Activated CD8-positive, alpha-beta memory T cell treated with anti-CD3 and anti-CD28 coated beads for 24 hours (primary cell): ENCODE data around the gene ZNF189.
A peak's percentile ranks its signal among the peaks of the same experiment; 100 is the strongest.

Experiments
- DNase-seq: peaks from one replicate; pipeline ENCODE4 v3.0.0-alpha.2; 2020

ZNF189 gene

GRCh38 chr9:101398068-101398929 is at the start of gene ZNF189, which contains the start of gene MRPL50:
Gene ZNF189, plus strand, starts transcription at chr9:101398851. Its CDS starts 306 bp downstream, at chr9:101399157.
Gene MRPL50, minus strand, starts transcription at chr9:101398618. Its CDS starts 26 bp downstream, at chr9:101398592.
- DNase-seq: peak; percentile 95

- no peak for DNase-seq
Observed at GRCh38 chr9:101350285-101350684, 48.4 kb upstream of the ZNF189 start.

GRCh38 chr9:101352892-101353463 is 45.7 kb upstream of the ZNF189 start:
- DNase-seq: no peak

- no peak for DNase-seq
Observed at GRCh38 chr9:101353683-101354082, 45.0 kb upstream of the ZNF189 start.

DNA sequence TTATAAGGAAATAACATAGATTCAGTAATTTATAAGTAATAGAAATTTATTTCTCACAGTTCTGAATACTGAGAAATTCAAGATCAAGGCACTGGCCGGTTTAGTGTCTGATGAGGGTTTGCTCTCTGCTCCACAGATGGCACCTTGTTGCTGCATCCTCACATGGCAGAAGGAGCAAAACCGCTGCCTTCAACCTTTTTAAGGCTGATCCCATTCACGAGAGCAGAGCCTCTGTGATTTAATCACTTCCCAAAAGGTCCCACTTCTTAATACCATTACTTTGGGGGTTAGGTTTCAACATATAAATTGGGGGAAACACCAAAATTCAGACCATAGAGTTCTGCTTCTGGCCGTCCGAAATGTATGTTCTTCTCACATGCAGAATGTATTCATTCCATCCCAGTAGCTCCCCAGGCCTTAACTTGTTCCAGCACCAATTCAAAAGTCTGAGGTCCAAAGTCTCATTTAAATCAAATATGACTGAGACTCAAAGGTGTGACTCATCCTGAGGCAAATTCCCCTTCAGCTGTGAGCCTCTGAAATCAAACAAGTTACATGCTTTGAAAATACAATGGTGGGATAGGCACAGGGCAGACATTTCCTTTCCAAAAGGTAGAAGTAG is 44.4 kb upstream of the ZNF189 start:
- DNase-seq: no peak

GRCh38 chr9:101354765-101355708 is 43.6 kb upstream of the ZNF189 start:
- DNase-seq: no peak

GRCh38 chr9:101356619-101357018 is 42.0 kb upstream of the ZNF189 start:
- no peak for DNase-seq

DNA sequence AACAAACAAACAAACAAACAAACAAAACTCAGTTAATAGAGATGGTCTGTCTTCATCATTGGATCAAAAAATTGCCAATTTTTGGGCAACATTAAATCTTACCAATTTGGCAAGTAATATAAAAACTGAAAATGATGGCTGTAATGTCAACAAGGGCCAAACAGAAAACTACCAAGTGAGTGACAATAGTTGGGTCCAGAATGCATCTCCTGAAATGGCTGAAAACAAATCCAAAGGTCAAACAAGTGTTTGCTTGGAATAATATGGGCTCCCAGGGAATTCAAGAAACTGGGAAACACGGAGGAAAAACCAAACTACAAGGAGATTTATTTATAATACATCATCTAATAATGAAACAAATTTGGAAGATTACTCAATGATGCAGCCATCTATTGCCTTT is 39.0 kb upstream of the ZNF189 start:
- no peak for DNase-seq

- no peak for DNase-seq
Observed at GRCh38 chr9:101360647-101361046, 38.0 kb upstream of the ZNF189 start.

DNA sequence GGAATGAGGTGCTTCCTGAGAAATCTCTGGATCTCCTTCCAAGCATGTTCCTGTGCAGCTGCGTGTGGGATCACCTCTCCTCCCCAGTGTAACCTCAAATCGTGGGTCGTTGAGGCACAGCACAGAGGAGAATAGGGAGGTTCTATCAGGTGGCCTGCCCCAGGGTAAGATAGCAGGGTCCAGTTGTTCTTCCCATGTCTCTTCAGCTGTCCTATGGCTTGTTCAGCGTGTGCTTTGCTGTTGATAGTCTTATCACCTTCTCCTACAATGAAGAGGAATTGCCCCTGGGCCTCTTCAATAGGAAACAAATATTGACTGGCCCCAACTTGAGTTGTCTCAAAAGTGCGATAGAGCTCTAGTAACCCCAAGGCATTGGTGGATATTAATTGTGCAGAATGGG is 36.2 kb upstream of the ZNF189 start:
- no peak for DNase-seq

DNA sequence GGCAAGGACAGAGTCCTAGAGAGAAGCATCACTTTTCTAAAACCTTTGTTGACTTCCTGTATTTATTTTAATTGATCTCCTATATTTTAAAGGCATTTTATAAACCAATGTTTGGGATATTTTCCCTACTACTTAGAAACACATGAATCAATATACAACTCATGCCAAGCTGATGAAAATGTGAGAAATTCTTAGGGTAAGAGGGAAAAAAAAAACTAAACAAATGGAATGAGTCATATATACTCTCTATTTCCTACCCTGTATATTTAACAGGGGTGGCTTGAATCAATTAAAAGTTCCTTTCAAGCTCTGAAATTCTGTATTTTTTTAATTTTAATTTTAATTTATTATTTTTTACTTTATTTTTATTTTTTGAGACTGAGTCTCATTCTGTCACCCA is 33.5 kb upstream of the ZNF189 start:
- no peak for DNase-seq

GRCh38 chr9:101366038-101366756 is 32.5 kb upstream of the ZNF189 start:
- DNase-seq: no peak

- DNase-seq: no peak
Observed at GRCh38 chr9:101367323-101367722, 31.3 kb upstream of the ZNF189 start.

DNA sequence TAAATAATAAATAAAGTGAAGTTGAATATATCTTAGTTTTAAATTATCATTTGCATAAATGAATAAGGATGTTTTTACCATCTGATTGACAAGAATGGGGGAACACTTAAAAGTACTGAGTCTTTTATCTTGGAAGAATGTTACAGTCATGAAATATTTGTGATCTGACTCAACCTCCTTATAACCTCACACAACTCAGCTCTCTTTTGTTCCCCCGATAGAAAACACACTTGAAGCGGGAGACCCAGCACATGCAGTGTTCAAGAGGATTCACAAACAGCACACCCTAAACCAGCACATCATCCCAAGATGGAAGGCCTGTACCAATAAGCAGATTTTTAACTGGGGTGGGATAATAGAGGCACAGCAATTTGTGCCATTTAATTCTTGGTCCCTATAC is 29.4 kb upstream of the ZNF189 start:
- no peak for DNase-seq

GRCh38 chr9:101369884-101370531 is 28.6 kb upstream of the ZNF189 start:
- no peak for DNase-seq

DNA sequence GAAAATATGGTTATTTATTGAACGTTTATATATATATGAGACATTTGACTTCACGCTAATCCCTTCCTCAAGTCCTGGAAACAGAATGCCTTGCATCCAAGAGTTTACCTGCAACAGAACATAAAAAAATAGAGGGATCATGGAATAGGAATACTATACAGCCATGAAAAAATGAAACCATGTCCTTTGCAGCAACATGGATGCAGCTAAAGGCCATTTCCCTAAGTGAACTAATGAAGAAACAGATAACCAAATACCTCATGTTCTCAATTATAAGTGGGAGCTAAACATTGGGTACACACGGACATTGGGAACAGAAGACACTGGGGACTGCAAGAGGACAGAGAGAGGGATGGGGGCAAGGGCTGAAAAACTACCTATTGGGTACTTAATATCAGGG is 26.8 kb upstream of the ZNF189 start:
- DNase-seq: no peak

GRCh38 chr9:101372327-101373118 is 26.1 kb upstream of the ZNF189 start:
- no peak for DNase-seq

DNA sequence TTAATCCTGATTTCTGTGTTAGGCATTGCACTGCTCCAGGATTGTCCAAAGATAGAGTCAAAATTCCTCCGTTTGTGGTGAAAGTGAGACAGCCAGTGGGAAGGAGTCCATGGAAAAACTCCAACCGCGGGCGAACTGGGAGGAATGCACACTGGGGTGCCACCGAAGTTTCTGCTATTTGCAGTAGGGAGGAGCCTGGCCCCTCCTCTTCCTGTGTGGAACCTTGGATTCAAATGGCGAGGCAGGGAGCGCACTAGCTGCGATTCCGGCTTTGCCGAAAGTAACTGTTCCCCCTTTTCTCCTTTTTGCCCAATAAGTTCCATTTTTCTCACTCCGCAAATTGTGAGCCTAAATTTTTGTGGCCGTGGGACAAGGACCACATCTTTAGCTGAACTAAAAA is 23.1 kb upstream of the ZNF189 start:
- no peak for DNase-seq

- no peak for DNase-seq
Observed at GRCh38 chr9:101376111-101376848, 22.4 kb upstream of the ZNF189 start.

GRCh38 chr9:101380295-101380694 is 18.4 kb upstream of the ZNF189 start:
- no peak for DNase-seq
